HCT116 (cell line): ENCODE data around the gene ADGRG6. TPM values are rescaled to one million over a fixed set of nuclear protein-coding genes. Genes with fewer than 3 reads are reported as not detected.

ENCODE experiments used
- ATAC-seq: fragments of 200-7000 bp; cut with Tn5 transposase; 2 replicates; pipeline ENCODE4 v1.9.1; 2020; ENCODE audit warnings: mild to moderate bottlenecking, moderate library complexity
- BruUV-seq: library from RNA; stranded (reverse); fragments of 400-500 nt; replicated peaks from 2 replicates; lab custom pipeline; 2021; lab: Mats Ljungman, UMichigan
- CTCF ChIA-PET: fragments of 300-600 bp; sonication (Branson Sonifier 250); formaldehyde crosslinking; loops from one replicate; lab custom pipeline; 2021; ENCODE audit warnings: antibody characterized with exemption; lab: Charles Lee
- POLR2A ChIA-PET: fragments of 300-600, 350-600 bp; sonication (Branson Sonifier 250); formaldehyde crosslinking; loops from one replicate; lab custom pipeline; 2021; ENCODE audit warnings: antibody characterized with exemption; lab: Charles Lee
- RAD21 ChIA-PET, 2 experiments: fragments of 300-600 bp; sonication (Branson Sonifier 250); formaldehyde crosslinking; loops; one replicate each; lab custom pipeline; 2023; ENCODE audit warnings: low total read pairs in 2 of 2; ENCODE audit not compliant: uncharacterized antibody in 2 of 2, unreplicated experiment in 2 of 2, low non-redundant PET in 1 of 2; lab: Charles Lee
- DNase-seq: peaks from one replicate; pipeline ENCODE4 v3.0.0-alpha.2; 2010; ENCODE audit warnings: low read depth, low spot score
- H2AFZ ChIP-seq: fragments of 200-600 bp; shearing (Covaris generic), sonication (generic); 2 replicates; pipeline ENCODE4 v1.6.1; 2017; ENCODE audit warnings: low read depth, mixed run types, mixed read lengths, antibody characterized with exemption, low read length; ENCODE audit not compliant: poor library complexity, severe bottlenecking
- H3K27ac ChIP-seq: 2 replicates; pipeline ENCODE4 v1.5.1; 2012; ENCODE audit warnings: low read depth, low read length
- H3K27me3 ChIP-seq: fragments of 200-600 bp; sonication (generic); 2 replicates; pipeline ENCODE4 v1.6.1; 2016; ENCODE audit warnings: mixed run types, low read length, mixed read lengths; ENCODE audit not compliant: insufficient read depth
- H3K36me3 ChIP-seq, 2 experiments: fragments of 200-500 bp in 1 of 2; fragments of 200-600 bp in 1 of 2; sonication (Bioruptor generic) in 1 of 2; sonication (generic) in 1 of 2; 2 replicates each; pipeline versions ENCODE4 v1.5.1 to v1.6.1; 2014 to 2016; ENCODE audit warnings: low read length in 2 of 2, inconsistent platforms in 1 of 2, mixed read lengths in 1 of 2, mixed run types in 1 of 2; ENCODE audit not compliant: insufficient read depth in 2 of 2, control insufficient read depth in 1 of 2
- H3K4me1 ChIP-seq, 2 experiments: fragments of 200-600 bp in 1 of 2; sonication (generic) in 1 of 2; 2 replicates each; pipeline versions ENCODE4 v1.5.1 to v1.6.1; 2012 to 2017; ENCODE audit warnings: low read length in 2 of 2, inconsistent platforms in 1 of 2, mild to moderate bottlenecking in 1 of 2, mixed read lengths in 1 of 2, mixed run types in 1 of 2, moderate library complexity in 1 of 2; ENCODE audit not compliant: insufficient read depth in 2 of 2, control insufficient read depth in 1 of 2
- H3K4me2 ChIP-seq: fragments of 200-600 bp; sonication (generic); 2 replicates; pipeline ENCODE4 v1.6.1; 2017; ENCODE audit warnings: mixed run types, low read length, mixed read lengths
- H3K4me3 ChIP-seq, 2 experiments: fragments of 200-600 bp in 1 of 2; sonication (generic) in 1 of 2; replicated peaks in 1 of 2; 2 replicates each; pipeline ENCODE4 v1.5.1; 2011 to 2016; ENCODE audit warnings: low read length in 2 of 2, control low read depth in 1 of 2, low read depth in 1 of 2, mild to moderate bottlenecking in 1 of 2, mixed read lengths in 1 of 2, mixed run types in 1 of 2
- H3K79me2 ChIP-seq: fragments of 200-600 bp; sonication (generic); 2 replicates; pipeline ENCODE4 v1.6.1; 2017; ENCODE audit warnings: mild to moderate bottlenecking, mixed run types, low read length, moderate library complexity, mixed read lengths; ENCODE audit not compliant: insufficient read depth
- H3K9ac ChIP-seq: fragments of 200-600 bp; sonication (generic); 2 replicates; pipeline ENCODE4 v1.6.1; 2016; ENCODE audit warnings: low read length, mixed read lengths
- H3K9me2 ChIP-seq: fragments of 200-600 bp; sonication (generic), shearing (Covaris generic); 2 replicates; pipeline ENCODE4 v1.6.1; 2017; ENCODE audit warnings: mixed run types, mild to moderate bottlenecking, moderate library complexity; ENCODE audit not compliant: insufficient read depth
- H3K9me3 ChIP-seq, 2 experiments: fragments of 200-500 bp in 1 of 2; fragments of 200-600 bp in 1 of 2; sonication (Bioruptor generic) in 1 of 2; sonication (generic) in 1 of 2; 2 replicates each; pipeline ENCODE4 v1.6.1; 2014 to 2017; ENCODE audit warnings: low read length in 2 of 2, mixed read lengths in 2 of 2, inconsistent platforms in 1 of 2, low read depth in 1 of 2, mild to moderate bottlenecking in 1 of 2, mixed run types in 1 of 2, moderate library complexity in 1 of 2; ENCODE audit not compliant: control insufficient read depth in 1 of 2, insufficient read depth in 1 of 2
- H4K20me1 ChIP-seq: fragments of 200-600 bp; sonication (generic), shearing (Covaris generic); 2 replicates; pipeline ENCODE4 v1.6.1; 2017; ENCODE audit warnings: mixed run types, mild to moderate bottlenecking, moderate library complexity; ENCODE audit not compliant: insufficient read depth
- EGR1 ChIP-seq: IDR thresholded peaks from 2 replicates; pipeline ENCODE4 v1.6.1; 2012; ENCODE audit warnings: low read depth
- ELF1 ChIP-seq: IDR thresholded peaks from 2 replicates; pipeline ENCODE4 v1.6.1; 2012; ENCODE audit warnings: low read depth, borderline replicate concordance
- EZH2 ChIP-seq: fragments of 200-600 bp; sonication (generic); IDR thresholded peaks from 2 replicates; pipeline ENCODE4 v1.6.1; 2017; ENCODE audit warnings: antibody characterized with exemption, mixed run types
- EZH2phosphoT487 ChIP-seq: fragments of 200-600 bp; IDR thresholded peaks from 2 replicates; pipeline ENCODE4 v1.6.1; 2018; ENCODE audit warnings: antibody characterized with exemption, borderline replicate concordance
- JUND ChIP-seq: IDR thresholded peaks from 2 replicates; pipeline ENCODE4 v1.6.1; 2012
- POLR2AphosphoS5 ChIP-seq: IDR thresholded peaks from 2 replicates; pipeline ENCODE4 v1.6.1; 2011; ENCODE audit warnings: mild to moderate bottlenecking, low read depth, low read length, moderate library complexity
- REST ChIP-seq: IDR thresholded peaks from 2 replicates; pipeline ENCODE4 v1.6.1; 2012; ENCODE audit warnings: low read depth
- TCF7L2 ChIP-seq: IDR thresholded peaks from 2 replicates; pipeline ENCODE4 v1.7.0; 2011; ENCODE audit warnings: borderline replicate concordance, inconsistent platforms; ENCODE audit not compliant: insufficient read depth, insufficient read length; ENCODE audit errors: extremely low read depth
- intact Hi-C: fragments of 100-400 bp; cut with micrococcal nuclease; formaldehyde crosslinking; loops from 2 replicates; pipeline ENCODE4 v1.10.0; 2022
- total RNA-seq: library from RNA; stranded (reverse); gene quantifications from one replicate; pipeline ENCODE4 v1.2.1, GENCODE V29; 2021; ENCODE audit not compliant: unreplicated experiment

The ADGRG6 gene
- total RNA-seq, 1 experiment from 2014 or later, result 67.9 TPM

GRCh38 chr6:142324111-142324510 is 22.3 kb downstream of the ADGRG6 start:
- Histone ChIP-seq H3K9ac (no peak overlapping the region), H3K27ac (no peak overlapping the region), H3K9me2 (no peaks in the 10 kb centered on the region), H3K9me3 (no peaks in the 10 kb centered on the region), H3K27me3 (no peaks in the 10 kb centered on the region), H3K4me2 (no peak overlapping the region), H2AFZ (no peak overlapping the region), H4K20me1 (no peaks in the 10 kb centered on the region), H3K79me2 (peaks cover 88% of the 10 kb centered on the region), H3K4me1 (peaks cover 4 to 13% of the 10 kb centered on the region in 2 experiments; a peak in 3 of 4 replicates), H3K36me3 (no peaks in the 10 kb centered on the region), H3K4me3 (no peak overlapping the region)
- DNase-seq (no peak), ATAC-seq (no peak)
- CTCF ChIA-PET, result no interaction called here
- RAD21 ChIA-PET, result no interaction called here
- BruUV-seq, result no TSS peak
- POLR2A ChIA-PET, result no interaction called here
- no peak for TF ChIP-seq TCF7L2
- no peak for TF ChIP-seq EGR1
- no peak for TF ChIP-seq JUND
- TF ChIP-seq POLR2AphosphoS5, result no peak
- TF ChIP-seq ELF1, result no peak
- TF ChIP-seq REST, result no peak
- TF ChIP-seq EZH2, result no peak
- no peak for TF ChIP-seq EZH2phosphoT487
- intact Hi-C loops, result no loop called here
